Measurements from ENCODE around the gene DNAI1. TPM values are rescaled to one million over a fixed set of nuclear protein-coding genes. Genes with fewer than 3 reads are reported as not detected.

DNAI1 gene
- total RNA-seq, 4 donors from 2014 or later, result 0.49 TPM; not detected in 3

- Histone ChIP-seq H3K9me3 (no peaks in the 10 kb centered on the region), H3K4me3 (no peak overlapping the region), H3K36me3 (no peaks in the 10 kb centered on the region), H3K4me1 (peaks cover 42 to 57% of the 10 kb centered on the region in 2 donors), H3K27me3 (no peaks in the 10 kb centered on the region), H3K27ac (peak overlapping the region; percentile 92 to 97 (median 93))
- intact Hi-C loops (cut with DNase I; ENCODE audit: low total_unique reads) (no loop called here), in situ Hi-C loops (cut with MboI; ENCODE audit: low sequenced_read_pairs in 4 of 4) (no loop called here)
- ATAC-seq, result no peak
- TF ChIP-seq POLR2A (IDR thresholded peaks at IDR 0.05) (no peak), CTCF (IDR thresholded peaks at IDR 0.05 in 4 of 5, conservative IDR thresholded peaks at IDR 0.05 in 1 of 5) (peak; percentile 39 to 71 (median 49))
- no peak for DNase-seq
Observed at GRCh38 chr9:34562135-34562745, 103.6 kb downstream of the DNAI1 start.

- TF ChIP-seq CTCF (IDR thresholded peaks at IDR 0.05 in 4 of 5, conservative IDR thresholded peaks at IDR 0.05 in 1 of 5) (no peak), POLR2A (IDR thresholded peaks at IDR 0.05) (no peak)
- no peaks in the 10 kb centered on the region for H3K27me3 ChIP-seq
- intact Hi-C loops (cut with DNase I; ENCODE audit: low total_unique reads) (no loop called here), in situ Hi-C loops (cut with MboI; ENCODE audit: low sequenced_read_pairs in 4 of 4) (no loop called here)
- DNase-seq (no peak), ATAC-seq (no peak)
- no peaks in the 10 kb centered on the region for H3K36me3 ChIP-seq
- H3K27ac ChIP-seq, result peak overlapping the region in 1 of 4 donors; percentile 93
- H3K4me3 ChIP-seq, result no peak overlapping the region
- H3K4me1 ChIP-seq, result peaks cover 36 to 47% of the 10 kb centered on the region in 2 donors
- no peaks in the 10 kb centered on the region for H3K9me3 ChIP-seq
Observed at GRCh38 chr9:34563262-34563661, 104.7 kb downstream of the DNAI1 start.

- Histone ChIP-seq H3K4me3 (no peak overlapping the region), H3K27me3 (no peaks in the 10 kb centered on the region), H3K4me1 (peaks cover 23 to 42% of the 10 kb centered on the region in 2 donors), H3K27ac (peak overlapping the region in 1 of 4 donors; percentile 93), H3K36me3 (peaks cover 0 to 8% of the 10 kb centered on the region in 2 donors), H3K9me3 (no peaks in the 10 kb centered on the region)
- intact Hi-C loops (cut with DNase I; ENCODE audit: low total_unique reads), result no loop called here
- DNase-seq (no peak), ATAC-seq (no peak)
- in situ Hi-C loops (cut with MboI; ENCODE audit: low sequenced_read_pairs in 4 of 4), result no loop called here
- TF ChIP-seq CTCF (IDR thresholded peaks at IDR 0.05 in 4 of 5, conservative IDR thresholded peaks at IDR 0.05 in 1 of 5), result no peak
- no peak for TF ChIP-seq POLR2A (IDR thresholded peaks at IDR 0.05)
Observed at GRCh38 chr9:34564617-34565016, 106.0 kb downstream of the DNAI1 start.

- ATAC-seq, result no peak
- Histone ChIP-seq H3K4me3 (no peak overlapping the region), H3K27me3 (no peaks in the 10 kb centered on the region), H3K36me3 (peaks cover 0 to 8% of the 10 kb centered on the region in 2 donors), H3K4me1 (peaks cover 13 to 40% of the 10 kb centered on the region in 2 donors), H3K9me3 (no peaks in the 10 kb centered on the region), H3K27ac (peak overlapping the region in 1 of 4 donors; percentile 18)
- TF ChIP-seq CTCF (IDR thresholded peaks at IDR 0.05 in 4 of 5, conservative IDR thresholded peaks at IDR 0.05 in 1 of 5) (no peak), POLR2A (IDR thresholded peaks at IDR 0.05) (no peak)
- DNase-seq, result no peak
- intact Hi-C loops (cut with DNase I; ENCODE audit: low total_unique reads), result no loop called here
- in situ Hi-C loops (cut with MboI; ENCODE audit: low sequenced_read_pairs in 4 of 4), result no loop called here
Observed at GRCh38 chr9:34565856-34566255, 107.3 kb downstream of the DNAI1 start.

GRCh38 chr9:34566322-34566721, 107.7 kb downstream of the DNAI1 start:
- Histone ChIP-seq H3K27ac (peak overlapping the region in 1 of 4 donors; percentile 18), H3K36me3 (peaks cover 0 to 8% of the 10 kb centered on the region in 2 donors), H3K4me3 (no peak overlapping the region), H3K4me1 (peaks cover 15 to 40% of the 10 kb centered on the region in 2 donors), H3K9me3 (no peaks in the 10 kb centered on the region), H3K27me3 (no peaks in the 10 kb centered on the region)
- intact Hi-C loops (cut with DNase I; ENCODE audit: low total_unique reads), result no loop called here
- ATAC-seq (no peak), DNase-seq (no peak)
- TF ChIP-seq POLR2A (IDR thresholded peaks at IDR 0.05) (no peak), CTCF (IDR thresholded peaks at IDR 0.05 in 4 of 5, conservative IDR thresholded peaks at IDR 0.05 in 1 of 5) (no peak)
- in situ Hi-C loops (cut with MboI; ENCODE audit: low sequenced_read_pairs in 4 of 4), result no loop called here
